Measurements from ENCODE around the gene PARN. TPM values are rescaled to one million over a fixed set of nuclear protein-coding genes. Genes with fewer than 3 reads are reported as not detected.
"Not testable (repeated sequence)": the region's sequence is repeated elsewhere in the genome, so short reads cannot be mapped to it uniquely, and the experiment has no call there.

PARN gene
- total RNA-seq, 2 donors from 2014 or later, result 56.1 to 68.9 TPM

DNA sequence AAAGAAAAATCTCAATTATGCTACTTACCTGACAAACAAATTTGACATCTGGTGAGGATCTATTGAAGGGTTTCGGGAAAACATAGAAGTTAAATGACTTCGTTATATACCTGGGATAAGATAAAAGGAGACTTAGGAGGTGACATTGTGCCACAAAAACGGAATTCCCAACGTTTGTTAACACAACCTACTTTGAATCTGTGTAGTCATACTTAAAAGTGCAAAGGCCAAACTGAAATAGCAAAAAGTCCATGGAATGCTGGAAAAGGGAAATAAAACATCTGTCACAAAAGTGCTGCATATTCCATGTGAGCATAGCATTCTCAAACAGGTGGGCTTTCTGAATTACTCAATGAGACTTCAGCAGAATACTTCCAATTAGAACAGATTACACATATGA lies 3.0 kb downstream of the PARN start:
- H3K36me3 Mint-ChIP-seq (ENCODE audit: insufficient read depth in 2 of 2), result peaks cover 7 to 23% of the 10 kb centered on the region in 2 donors
- DNase-seq (no peak), ATAC-seq (replicated peaks in 1 of 2) (no peak)
- peaks cover 51% of the 10 kb centered on the region for H3K4me1 Mint-ChIP-seq (ENCODE audit: low read depth)
- H3K27me3 Mint-ChIP-seq (ENCODE audit: low read depth), result no peaks in the 10 kb centered on the region
- peak overlapping the region; percentile 19 for H3K27ac Mint-ChIP-seq
- peak overlapping the region in 1 of 2 donors; percentile 27 for H3K4me3 Mint-ChIP-seq
- no peaks in the 10 kb centered on the region for H3K9me3 Mint-ChIP-seq

DNA sequence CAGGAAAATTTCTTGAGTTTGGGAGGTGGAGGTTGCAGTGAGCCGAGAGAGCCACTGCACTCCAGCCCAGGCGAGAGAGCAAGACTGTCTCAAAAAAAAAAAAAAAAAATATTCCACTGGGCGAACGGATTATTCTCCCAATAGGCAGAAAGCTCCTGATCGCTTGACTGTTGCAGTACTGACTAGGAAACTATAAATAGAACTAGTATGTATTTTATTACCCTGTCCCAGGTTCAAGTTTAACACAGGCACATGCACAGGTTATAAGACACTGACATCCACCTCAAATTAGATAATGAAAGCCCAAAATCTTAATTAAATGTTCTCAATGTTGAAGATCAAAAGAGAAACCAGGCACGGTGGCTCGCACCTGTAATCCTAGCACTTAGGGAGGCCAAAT lies 11.5 kb downstream of the PARN start:
- Mint-ChIP-seq H3K4me3 (no peak overlapping the region), H3K36me3 (ENCODE audit: insufficient read depth in 2 of 2) (peaks cover 5 to 15% of the 10 kb centered on the region in 2 donors), H3K4me1 (ENCODE audit: low read depth) (no peaks in the 10 kb centered on the region), H3K27ac (no peak overlapping the region), H3K27me3 (ENCODE audit: low read depth) (no peaks in the 10 kb centered on the region), H3K9me3 (no peaks in the 10 kb centered on the region)
- DNase-seq (no peak), ATAC-seq (replicated peaks in 1 of 2) (no peak)

DNA sequence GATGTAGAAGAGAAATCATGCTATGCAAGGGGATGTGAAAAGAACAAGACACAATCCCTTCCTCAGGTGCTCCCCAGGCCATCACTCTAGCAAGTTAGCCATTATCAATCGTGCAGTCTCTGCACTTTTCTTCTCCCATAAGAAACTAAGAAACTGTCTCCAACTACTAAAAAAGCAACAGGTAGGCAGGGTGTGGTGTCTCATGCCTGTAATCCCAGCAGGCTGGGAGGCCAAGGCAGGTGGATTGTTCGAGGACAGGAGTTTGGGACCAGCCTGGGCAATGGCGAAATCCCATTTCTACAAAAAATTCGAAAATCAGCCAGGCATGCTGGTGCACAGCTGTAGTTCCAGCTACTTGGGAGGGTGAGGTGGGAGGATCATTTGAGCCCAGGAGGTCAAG lies 13.8 kb downstream of the PARN start:
- Mint-ChIP-seq H3K27ac (no peak overlapping the region), H3K4me1 (ENCODE audit: low read depth) (no peaks in the 10 kb centered on the region), H3K27me3 (ENCODE audit: low read depth) (no peaks in the 10 kb centered on the region), H3K4me3 (no peak overlapping the region), H3K9me3 (no peaks in the 10 kb centered on the region), H3K36me3 (ENCODE audit: insufficient read depth in 2 of 2) (peaks cover 6 to 13% of the 10 kb centered on the region in 2 donors)
- ATAC-seq (replicated peaks in 1 of 2), result no peak
- no peak for DNase-seq

DNA sequence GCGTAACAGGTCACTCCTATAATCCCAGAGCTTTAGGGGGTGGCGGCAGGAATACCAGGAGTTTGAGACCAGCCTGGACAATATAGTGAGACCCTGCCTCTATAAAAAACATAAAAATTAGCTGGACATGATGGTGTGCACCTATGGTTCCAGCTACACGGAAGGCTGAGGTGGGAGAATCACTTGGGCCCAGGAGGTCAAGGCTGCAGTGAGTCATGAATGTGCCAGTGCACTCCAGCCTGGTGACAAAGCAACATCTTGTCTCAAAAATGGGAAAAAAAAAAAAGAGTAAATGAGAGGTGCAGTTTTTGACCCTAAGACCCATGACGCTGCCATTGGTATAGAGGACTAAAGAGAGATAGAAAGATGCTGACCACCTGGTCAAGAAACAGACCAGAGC lies 16.1 kb downstream of the PARN start:
- ATAC-seq (replicated peaks in 1 of 2) (no peak), DNase-seq (no peak)
- no peaks in the 10 kb centered on the region for H3K9me3 Mint-ChIP-seq
- H3K4me1 Mint-ChIP-seq (ENCODE audit: low read depth), result no peaks in the 10 kb centered on the region
- peaks cover 6 to 19% of the 10 kb centered on the region in 2 donors for H3K36me3 Mint-ChIP-seq (ENCODE audit: insufficient read depth in 2 of 2)
- no peaks in the 10 kb centered on the region for H3K27me3 Mint-ChIP-seq (ENCODE audit: low read depth)
- no peak overlapping the region for H3K27ac Mint-ChIP-seq
- no peak overlapping the region for H3K4me3 Mint-ChIP-seq

DNA sequence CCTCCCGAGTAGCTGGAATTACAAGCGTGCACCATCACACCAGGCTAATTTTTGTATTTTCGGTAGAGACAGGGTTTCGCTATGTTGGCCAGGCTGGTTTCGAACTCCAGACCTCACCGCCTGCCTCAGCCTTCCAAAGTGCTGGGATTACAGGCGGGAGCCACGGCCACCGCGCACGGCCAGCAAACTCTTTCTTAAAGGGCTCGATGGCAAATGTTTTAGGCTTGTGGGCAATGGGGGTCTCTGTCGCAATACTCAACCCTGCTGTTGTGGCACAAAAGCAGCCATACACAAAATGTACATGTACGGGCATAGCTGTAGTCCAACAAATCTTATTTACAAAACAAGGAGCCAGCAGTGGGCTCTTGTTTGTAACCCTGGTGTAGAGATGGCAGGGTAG lies 18.4 kb downstream of the PARN start:
- Mint-ChIP-seq H3K4me3 (no peak overlapping the region), H3K4me1 (ENCODE audit: low read depth) (no peaks in the 10 kb centered on the region), H3K36me3 (ENCODE audit: insufficient read depth in 2 of 2) (peaks cover 6 to 24% of the 10 kb centered on the region in 2 donors), H3K9me3 (no peaks in the 10 kb centered on the region), H3K27ac (no peak overlapping the region), H3K27me3 (ENCODE audit: low read depth) (no peaks in the 10 kb centered on the region)
- DNase-seq (no peak), ATAC-seq (replicated peaks in 1 of 2) (no peak)

DNA sequence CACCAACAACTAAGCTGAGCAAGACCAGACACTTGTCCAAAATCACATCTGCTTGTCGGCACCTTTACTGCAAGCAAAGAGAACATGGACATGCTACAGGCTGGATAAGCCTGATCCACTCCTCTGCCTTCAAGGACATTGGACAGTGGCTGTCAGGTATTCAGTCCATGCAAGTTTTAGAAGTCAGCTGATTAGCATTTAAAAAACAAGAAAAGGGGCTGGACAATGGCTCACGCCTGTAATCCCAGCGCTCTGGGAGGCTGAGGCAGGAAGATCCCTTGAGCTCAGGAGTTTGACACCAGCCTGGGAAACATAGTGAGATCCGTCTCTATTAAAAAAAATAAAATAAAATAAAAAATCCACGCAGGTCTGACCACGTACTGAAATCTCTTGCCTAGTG lies 20.3 kb downstream of the PARN start:
- no peak for ATAC-seq (replicated peaks in 1 of 2)
- Mint-ChIP-seq H3K4me1 (ENCODE audit: low read depth) (no peaks in the 10 kb centered on the region), H3K27ac (no peak overlapping the region), H3K36me3 (ENCODE audit: insufficient read depth in 2 of 2) (peaks cover 5 to 28% of the 10 kb centered on the region in 2 donors), H3K9me3 (no peaks in the 10 kb centered on the region), H3K4me3 (no peak overlapping the region), H3K27me3 (ENCODE audit: low read depth) (no peaks in the 10 kb centered on the region)
- DNase-seq, result no peak

DNA sequence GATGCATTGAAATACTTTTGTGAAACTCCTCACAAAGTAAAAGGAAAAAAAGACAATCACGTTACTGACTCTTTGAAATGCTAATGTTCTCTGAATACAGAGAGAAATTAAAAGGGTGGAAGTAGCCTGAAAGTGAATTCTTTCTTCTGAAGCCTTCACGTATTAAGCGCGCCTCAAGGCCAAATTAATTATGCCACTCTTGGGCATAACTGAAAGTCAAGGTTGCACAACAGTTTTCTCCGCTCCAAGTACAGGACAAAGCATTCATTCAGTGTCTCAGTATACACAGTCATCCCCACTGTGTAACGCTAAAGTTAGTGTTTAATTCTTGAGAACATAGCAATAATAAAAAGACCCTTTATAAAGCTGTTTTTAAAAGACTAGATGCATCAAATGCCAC lies 21.5 kb downstream of the PARN start:
- Mint-ChIP-seq H3K4me1 (ENCODE audit: low read depth) (no peaks in the 10 kb centered on the region), H3K27ac (peak overlapping the region; percentile 55), H3K9me3 (no peaks in the 10 kb centered on the region), H3K4me3 (no peak overlapping the region), H3K27me3 (ENCODE audit: low read depth) (no peaks in the 10 kb centered on the region), H3K36me3 (ENCODE audit: insufficient read depth in 2 of 2) (peaks cover 4 to 28% of the 10 kb centered on the region in 2 donors)
- no peak for ATAC-seq (replicated peaks in 1 of 2)
- no peak for DNase-seq

DNA sequence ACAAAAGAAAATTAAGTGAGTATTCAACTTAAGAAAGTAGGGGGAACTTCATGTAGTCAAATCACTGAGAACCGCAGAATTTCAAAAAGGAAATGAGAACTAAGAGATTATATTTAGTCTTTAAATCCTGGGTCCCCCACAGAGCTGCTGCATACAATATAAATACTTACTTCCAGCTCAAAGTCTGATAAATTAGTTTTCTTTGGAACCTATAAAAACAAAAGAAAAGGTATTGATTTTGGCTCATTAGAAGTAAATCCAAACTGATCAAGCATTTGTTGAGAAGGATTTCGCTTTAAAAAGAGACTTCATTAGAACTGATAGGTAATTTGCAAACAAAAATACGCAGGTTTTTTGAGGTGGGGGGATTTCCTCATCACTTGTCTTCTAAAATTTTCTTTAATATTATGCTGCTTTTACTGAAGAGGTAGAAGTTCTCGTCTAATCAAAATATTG lies 21.9 kb downstream of the PARN start:
- DNase-seq (no peak), ATAC-seq (replicated peaks in 1 of 2) (no peak)
- Mint-ChIP-seq H3K4me1 (ENCODE audit: low read depth) (no peaks in the 10 kb centered on the region), H3K27ac (no peak overlapping the region), H3K9me3 (no peaks in the 10 kb centered on the region), H3K27me3 (ENCODE audit: low read depth) (no peaks in the 10 kb centered on the region), H3K36me3 (ENCODE audit: insufficient read depth in 2 of 2) (peaks cover 4 to 27% of the 10 kb centered on the region in 2 donors), H3K4me3 (no peak overlapping the region)

DNA sequence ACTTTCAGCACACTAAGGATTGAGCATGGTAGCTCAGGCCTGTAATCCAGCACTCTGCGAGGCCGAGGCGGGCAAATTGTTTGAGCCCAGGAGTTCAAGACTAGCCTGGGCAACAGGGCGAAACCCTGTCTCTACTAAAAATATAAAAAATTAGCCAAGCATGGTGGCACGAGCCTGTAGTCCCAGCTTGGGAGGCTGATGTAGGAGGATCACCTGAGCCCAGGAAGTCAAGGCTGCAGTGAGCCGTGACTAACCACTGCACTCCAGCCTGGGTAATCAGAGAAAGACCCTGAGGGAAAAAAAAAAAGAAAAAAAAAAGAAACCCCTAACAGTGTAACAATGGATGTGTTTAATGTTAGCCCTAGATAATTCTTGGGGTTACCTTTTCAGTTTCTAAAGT lies 24.0 kb downstream of the PARN start:
- H3K36me3 Mint-ChIP-seq (ENCODE audit: insufficient read depth in 2 of 2), result peaks cover 7 to 37% of the 10 kb centered on the region in 2 donors
- ATAC-seq (replicated peaks in 1 of 2), result no peak

DNA sequence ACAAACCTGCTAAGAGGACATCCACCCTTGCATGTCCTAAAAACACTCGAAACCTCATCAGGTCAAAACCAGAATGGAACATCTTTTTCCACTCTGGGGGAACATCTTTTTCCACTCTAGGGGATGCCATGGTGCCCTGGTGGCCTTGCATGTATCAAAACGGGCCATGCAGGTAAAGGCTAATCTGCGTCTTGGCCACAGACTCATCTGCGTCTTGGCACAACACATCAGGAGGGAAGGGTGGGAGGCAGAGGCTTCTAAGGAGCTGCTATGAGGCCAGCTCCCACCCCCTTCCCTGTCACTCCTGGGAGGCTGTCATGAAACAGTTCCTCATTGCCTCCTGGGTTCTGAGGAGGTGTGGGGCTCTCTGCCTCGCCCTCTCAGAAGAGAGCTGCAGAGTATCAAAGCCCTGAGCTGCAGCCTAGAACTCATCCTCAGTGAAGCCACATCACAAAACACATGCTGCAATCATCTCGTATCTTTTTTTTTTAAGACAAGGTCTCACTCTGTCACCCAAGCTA lies 27.6 kb downstream of the PARN start:
- Mint-ChIP-seq H3K4me1 (ENCODE audit: low read depth) (no peaks in the 10 kb centered on the region), H3K27me3 (ENCODE audit: low read depth) (no peaks in the 10 kb centered on the region), H3K4me3 (no peak overlapping the region), H3K36me3 (ENCODE audit: insufficient read depth in 2 of 2) (peaks cover 8 to 44% of the 10 kb centered on the region in 2 donors), H3K27ac (no peak overlapping the region), H3K9me3 (no peaks in the 10 kb centered on the region)
- no peak for DNase-seq
- no peak for ATAC-seq (replicated peaks in 1 of 2)

More for the DNA sequence above, 24.0 kb downstream of the PARN start:
- Mint-ChIP-seq H3K27ac (no peak overlapping the region), H3K4me1 (ENCODE audit: low read depth) (no peaks in the 10 kb centered on the region), H3K27me3 (ENCODE audit: low read depth) (no peaks in the 10 kb centered on the region), H3K9me3 (no peaks in the 10 kb centered on the region), H3K4me3 (no peak overlapping the region)
- no peak for DNase-seq

DNA sequence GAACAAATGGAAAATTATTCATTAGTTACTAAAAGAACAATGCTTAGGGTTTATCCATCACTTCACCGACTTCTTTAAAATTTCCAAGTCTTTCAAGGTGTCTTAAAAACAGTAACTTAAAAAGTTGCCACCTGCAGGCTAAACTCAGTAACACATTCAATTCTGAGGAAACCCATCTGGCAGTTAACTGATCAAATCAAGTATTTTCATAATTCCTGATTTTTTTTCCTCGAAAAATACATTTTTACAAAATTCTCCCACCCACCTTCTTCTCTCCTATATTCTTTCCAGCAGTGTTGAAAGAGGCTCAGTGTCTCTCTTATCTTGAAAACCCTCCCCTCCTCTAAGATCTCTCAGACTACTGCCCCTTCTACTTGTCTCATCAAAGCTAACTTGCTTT lies 29.9 kb downstream of the PARN start:
- H3K27ac Mint-ChIP-seq, result peak overlapping the region; percentile 22
- peaks cover 6 to 41% of the 10 kb centered on the region in 2 donors for H3K36me3 Mint-ChIP-seq (ENCODE audit: insufficient read depth in 2 of 2)
- no peak overlapping the region for H3K4me3 Mint-ChIP-seq
- no peaks in the 10 kb centered on the region for H3K9me3 Mint-ChIP-seq
- ATAC-seq (replicated peaks in 1 of 2), result no peak
- no peak for DNase-seq
- no peaks in the 10 kb centered on the region for H3K4me1 Mint-ChIP-seq (ENCODE audit: low read depth)
- H3K27me3 Mint-ChIP-seq (ENCODE audit: low read depth), result no peaks in the 10 kb centered on the region

DNA sequence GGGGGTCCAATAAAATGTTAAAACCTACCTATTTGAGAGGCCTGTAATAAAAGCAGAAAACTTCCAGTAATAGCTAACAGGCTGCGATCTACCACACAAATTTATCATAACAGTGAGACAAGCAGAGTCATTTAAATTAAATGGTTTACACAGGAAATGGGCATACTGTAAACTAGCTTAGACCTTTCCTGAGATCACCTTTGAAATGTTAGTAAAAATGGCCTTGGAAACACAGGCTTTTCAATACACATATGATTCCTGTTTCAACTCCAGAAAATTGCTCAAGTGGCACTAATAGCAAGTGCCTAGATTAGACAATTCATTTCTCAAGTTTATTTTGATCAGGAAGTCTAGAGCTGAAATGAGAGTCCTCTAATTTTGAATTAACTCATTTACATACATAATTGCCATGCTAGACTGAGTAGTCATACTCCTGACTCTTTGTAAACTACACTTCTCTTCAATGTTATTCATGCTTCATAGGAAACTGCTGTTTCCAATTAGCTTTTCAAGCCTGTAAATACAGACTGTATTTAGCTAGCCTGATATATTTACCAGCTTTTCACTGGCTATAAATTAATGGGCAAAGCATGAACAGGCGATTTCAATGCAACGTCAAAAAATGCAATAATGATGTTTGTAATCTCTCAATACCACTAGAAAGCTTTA lies 43.3 kb downstream of the PARN start:
- Mint-ChIP-seq H3K36me3 (ENCODE audit: insufficient read depth in 2 of 2) (peaks cover 11 to 32% of the 10 kb centered on the region in 2 donors), H3K27ac (peak overlapping the region; percentile 7), H3K27me3 (ENCODE audit: low read depth) (no peaks in the 10 kb centered on the region), H3K4me1 (ENCODE audit: low read depth) (no peaks in the 10 kb centered on the region), H3K9me3 (no peaks in the 10 kb centered on the region), H3K4me3 (no peak overlapping the region)
- DNase-seq, result no peak
- ATAC-seq (replicated peaks in 1 of 2), result no peak

DNA sequence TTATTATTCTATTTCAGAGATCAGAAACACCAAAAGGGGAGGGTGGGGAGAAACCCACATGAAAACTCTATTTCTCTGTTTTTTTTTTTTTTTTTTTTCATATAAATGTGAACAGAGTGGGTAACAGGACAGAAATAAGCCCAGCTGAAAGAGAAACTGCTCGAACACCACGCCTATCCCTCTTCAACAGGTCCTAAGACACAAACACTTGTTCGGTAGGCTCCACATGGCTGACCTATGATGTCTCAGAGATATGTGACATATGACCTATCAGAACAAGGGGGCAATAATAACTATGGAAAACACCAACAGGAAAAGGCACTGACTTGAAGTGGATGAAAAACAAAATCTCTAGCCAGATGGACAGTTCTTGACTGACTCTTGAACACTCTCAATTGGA lies 44.8 kb downstream of the PARN start:
- DNase-seq (no peak), ATAC-seq (replicated peaks in 1 of 2) (no peak)
- H3K27ac Mint-ChIP-seq, result no peak overlapping the region
- H3K4me3 Mint-ChIP-seq, result no peak overlapping the region
- H3K9me3 Mint-ChIP-seq, result no peaks in the 10 kb centered on the region
- H3K27me3 Mint-ChIP-seq (ENCODE audit: low read depth), result no peaks in the 10 kb centered on the region
- peaks cover 11 to 31% of the 10 kb centered on the region in 2 donors for H3K36me3 Mint-ChIP-seq (ENCODE audit: insufficient read depth in 2 of 2)
- H3K4me1 Mint-ChIP-seq (ENCODE audit: low read depth), result no peaks in the 10 kb centered on the region

DNA sequence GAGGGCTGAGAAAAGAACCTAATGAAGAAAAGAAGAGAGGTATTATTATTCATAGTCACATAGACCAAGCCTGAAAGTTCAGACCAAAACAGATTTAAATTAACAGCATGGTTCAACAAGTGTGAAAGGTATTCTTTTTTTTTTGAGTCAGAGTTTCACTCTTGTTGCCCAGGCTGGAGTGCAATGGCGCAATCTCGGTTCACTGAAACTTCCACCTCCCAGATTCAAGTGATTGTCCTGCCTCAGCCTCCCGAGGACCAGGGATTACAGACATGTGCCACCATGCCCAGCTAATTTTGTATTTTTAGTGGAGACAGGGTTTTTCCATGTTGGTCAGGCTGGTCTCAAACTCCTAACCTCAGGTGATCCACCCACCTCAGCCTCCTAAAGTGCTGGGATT lies 49.1 kb downstream of the PARN start:
- ATAC-seq (replicated peaks in 1 of 2); H3K4me1 Mint-ChIP-seq (ENCODE audit: low read depth); H3K27me3 Mint-ChIP-seq (ENCODE audit: low read depth); H3K9me3 Mint-ChIP-seq; H3K4me3 Mint-ChIP-seq; DNase-seq; H3K27ac Mint-ChIP-seq: not testable (repeated sequence)
- peaks cover 3 to 20% of the 10 kb centered on the region in 2 donors for H3K36me3 Mint-ChIP-seq (ENCODE audit: insufficient read depth in 2 of 2)

Data from activated T-cell treated with anti-CD3 and anti-CD28 coated beads, Interleukin-2, amount 50 U/mL, for 72 hours (primary cell).